ENCODE data around the gene SENP8.

The SENP8 gene

GRCh38 chr15:72113347-72114031 is 4.7 kb upstream of the SENP8 start:
- no peak for FAIRE-seq

DNA sequence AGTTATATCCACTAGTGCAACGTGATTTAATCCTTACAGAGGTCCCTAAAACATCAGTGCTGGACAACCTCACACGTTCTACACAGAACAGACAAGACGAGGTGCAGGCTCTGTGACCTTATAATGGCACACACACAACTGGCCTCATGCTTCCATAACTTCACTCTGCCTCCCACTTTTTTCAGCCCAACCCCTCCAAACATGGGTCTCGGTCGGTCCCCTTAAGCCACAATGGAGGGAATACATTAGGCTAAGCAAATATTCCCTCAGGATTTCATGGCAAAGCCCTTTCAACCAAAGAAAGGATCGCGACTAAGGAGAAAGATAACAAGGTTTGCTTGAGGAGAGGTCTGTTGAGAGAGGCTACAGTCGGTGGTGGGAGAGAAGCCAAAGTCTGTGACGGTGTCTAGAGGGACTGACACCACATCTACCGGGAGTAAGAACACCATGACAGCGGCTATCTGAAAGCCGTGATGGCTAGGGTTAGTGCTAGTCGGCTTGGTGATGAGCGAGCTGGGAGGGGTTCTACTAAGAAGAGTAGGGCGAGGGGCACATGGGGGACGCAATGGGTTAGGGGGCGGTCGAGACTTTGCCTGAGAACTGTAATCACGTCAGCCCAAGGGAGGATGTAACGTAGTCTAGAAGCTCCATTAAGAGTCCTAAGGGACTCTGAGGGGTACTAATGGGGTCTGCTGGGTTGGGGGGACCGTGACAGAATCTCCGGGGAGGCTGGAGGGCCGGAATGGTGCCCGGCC is 1.3 kb upstream of the SENP8 start:
- FAIRE-seq = no peak

- no peak for FAIRE-seq
Observed at GRCh38 chr15:72117486-72118016, 652 bp upstream of the SENP8 start.

- no peak for FAIRE-seq
Observed at GRCh38 chr15:72124218-72124617, 6.0 kb downstream of the SENP8 start.

DNA sequence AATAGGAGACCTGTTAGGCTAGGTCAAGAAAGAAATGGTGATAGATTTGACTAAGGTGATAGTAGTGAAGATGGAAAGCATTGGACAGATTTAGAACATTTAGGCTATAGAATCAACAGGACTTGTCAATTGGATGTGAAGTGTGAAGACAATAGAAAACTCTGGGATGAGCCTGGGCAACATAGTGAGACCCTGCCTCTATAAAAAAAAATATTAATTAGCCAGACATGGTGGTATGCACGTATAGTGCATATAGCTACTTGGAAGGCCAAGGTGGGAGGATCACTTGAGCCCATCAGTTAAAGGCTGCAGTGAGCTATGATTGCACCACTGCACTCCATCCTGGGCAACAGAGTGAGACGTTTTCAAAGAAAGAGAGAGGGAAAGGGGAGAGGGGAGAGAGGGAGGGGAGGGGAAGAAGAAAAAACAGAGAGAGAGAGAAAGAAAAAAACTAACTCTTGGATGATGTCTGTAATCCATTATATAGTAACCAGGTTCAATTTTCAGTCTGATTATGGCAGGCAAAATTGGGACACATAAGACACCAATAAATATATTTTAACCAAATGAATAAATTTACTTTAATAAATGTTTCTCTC is 9.6 kb downstream of the SENP8 start:
- FAIRE-seq = no peak

GRCh38 chr15:72128359-72128758 is 10.2 kb downstream of the SENP8 start:
- FAIRE-seq = no peak

- no peak for FAIRE-seq
Observed at GRCh38 chr15:72130272-72130671, 12.1 kb downstream of the SENP8 start.

GRCh38 chr15:72131922-72132321 is 13.7 kb downstream of the SENP8 start:
- FAIRE-seq = no peak

DNA sequence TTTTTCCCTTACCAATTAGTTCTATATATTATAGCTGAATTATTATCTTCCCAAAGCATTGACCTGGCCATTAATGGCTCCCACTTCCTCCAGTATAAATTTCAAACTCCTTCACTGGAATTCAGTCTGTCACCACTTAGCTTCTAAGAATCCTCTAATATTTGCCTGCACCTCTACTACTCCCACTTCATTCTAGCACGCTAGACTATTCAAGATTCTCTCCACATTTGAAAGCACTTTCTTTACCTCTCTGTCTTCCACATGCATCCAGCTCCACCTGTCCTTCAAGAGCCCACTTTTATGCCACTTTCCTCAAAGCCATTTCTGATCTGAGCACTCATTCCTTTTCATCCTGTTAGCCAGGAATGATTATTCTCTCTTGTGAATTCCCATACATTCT is 15.0 kb downstream of the SENP8 start:
- no peak for FAIRE-seq

- no peak for FAIRE-seq
Observed at GRCh38 chr15:72135719-72136118, 17.5 kb downstream of the SENP8 start.

- FAIRE-seq = no peak
Observed at GRCh38 chr15:72136170-72137051, 18.2 kb downstream of the SENP8 start.

DNA sequence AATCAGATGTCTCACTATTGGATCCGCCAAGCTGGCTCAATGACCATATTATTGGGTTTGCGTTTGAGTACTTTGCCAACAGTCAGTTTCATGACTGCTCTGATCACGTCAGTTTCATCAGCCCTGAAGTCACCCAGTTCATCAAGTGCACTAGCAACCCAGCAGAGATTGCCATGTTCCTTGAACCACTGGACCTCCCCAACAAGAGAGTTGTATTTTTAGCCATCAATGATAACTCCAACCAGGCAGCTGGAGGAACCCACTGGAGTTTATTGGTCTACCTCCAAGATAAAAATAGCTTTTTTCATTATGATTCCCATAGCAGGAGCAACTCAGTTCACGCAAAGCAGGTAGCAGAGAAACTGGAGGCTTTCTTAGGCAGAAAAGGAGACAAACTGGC is 21.5 kb downstream of the SENP8 start:
- FAIRE-seq = no peak

DNA sequence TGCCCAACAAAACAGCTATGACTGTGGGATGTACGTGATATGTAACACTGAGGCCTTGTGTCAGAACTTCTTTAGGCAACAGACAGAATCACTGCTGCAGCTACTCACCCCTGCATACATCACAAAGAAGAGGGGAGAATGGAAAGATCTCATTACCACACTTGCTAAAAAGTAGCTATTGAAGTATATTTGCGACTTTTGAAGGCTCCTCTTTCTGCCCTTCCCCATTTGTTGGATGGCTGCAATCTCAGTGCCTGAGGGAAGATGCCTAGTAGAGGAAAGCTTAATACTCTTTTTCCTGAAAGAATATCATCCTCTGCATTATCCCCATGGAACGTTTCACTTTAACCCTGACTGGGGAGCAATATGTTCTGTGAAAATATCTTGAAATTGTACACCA is 21.9 kb downstream of the SENP8 start:
- FAIRE-seq = no peak

DNA sequence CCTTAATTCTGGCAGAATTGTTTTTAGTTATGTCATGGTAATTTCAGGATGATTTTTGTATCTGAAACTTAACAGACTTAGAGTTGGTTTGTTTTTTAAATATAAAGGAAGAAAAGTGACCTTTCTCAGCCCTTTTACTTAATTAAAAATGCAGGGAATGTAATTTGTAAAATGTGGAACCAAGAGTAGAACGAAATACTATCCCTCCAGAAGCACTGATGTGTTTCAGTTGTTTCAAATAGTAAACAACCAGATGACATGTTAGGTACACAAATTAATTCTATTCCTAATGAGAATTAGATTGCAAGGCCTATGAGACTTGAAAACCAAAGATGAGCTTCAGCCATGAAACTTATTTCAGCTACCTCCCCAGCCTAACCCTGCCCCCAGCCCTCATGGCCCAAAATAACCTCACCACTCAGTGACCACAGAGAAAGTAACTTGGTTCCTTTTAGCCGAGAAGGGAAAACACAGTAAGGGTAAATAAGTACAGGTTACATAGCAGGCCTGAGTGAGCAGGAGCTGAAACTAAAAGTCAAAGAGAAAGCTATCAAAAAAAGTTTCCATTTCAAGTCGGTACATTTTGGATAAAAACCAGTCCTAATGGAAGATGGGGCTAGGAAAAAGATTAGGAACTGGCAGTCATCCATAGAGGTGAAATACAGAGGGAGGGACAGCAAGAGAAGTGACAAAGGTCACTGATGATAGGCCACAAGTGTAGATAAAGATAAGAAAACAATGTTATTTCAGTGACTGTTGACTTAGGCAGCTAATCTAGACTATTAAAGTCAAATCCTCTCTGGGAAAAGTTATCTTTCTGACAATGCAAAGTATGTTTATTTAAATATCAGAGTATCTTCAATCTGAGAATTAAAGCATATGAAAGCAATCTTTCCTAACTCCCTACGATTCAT is 23.2 kb downstream of the SENP8 start:
- FAIRE-seq = no peak

GRCh38 chr15:72146221-72146620 is 28.0 kb downstream of the SENP8 start:
- no peak for FAIRE-seq

GRCh38 chr15:72146934-72147333 is 28.7 kb downstream of the SENP8 start:
- no peak for FAIRE-seq

DNA sequence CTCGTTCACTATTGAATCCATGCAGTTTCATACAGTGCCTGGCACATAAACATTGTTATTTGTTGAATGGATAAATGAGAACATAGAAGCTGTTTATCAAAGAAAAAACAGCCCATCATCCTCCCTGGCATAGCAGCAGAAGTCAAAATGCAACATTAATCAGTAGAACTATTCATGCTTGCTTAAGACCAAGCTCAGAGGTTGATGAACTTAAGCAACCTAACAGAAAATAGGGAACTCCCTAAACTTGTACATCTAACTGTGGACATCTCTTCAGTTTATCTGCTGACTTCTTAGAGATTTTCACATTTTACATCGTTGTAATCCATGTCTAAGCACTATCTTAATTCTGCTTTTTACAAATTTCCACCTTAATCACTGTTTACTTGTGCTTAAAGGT is 29.2 kb downstream of the SENP8 start:
- FAIRE-seq = no peak

DNA sequence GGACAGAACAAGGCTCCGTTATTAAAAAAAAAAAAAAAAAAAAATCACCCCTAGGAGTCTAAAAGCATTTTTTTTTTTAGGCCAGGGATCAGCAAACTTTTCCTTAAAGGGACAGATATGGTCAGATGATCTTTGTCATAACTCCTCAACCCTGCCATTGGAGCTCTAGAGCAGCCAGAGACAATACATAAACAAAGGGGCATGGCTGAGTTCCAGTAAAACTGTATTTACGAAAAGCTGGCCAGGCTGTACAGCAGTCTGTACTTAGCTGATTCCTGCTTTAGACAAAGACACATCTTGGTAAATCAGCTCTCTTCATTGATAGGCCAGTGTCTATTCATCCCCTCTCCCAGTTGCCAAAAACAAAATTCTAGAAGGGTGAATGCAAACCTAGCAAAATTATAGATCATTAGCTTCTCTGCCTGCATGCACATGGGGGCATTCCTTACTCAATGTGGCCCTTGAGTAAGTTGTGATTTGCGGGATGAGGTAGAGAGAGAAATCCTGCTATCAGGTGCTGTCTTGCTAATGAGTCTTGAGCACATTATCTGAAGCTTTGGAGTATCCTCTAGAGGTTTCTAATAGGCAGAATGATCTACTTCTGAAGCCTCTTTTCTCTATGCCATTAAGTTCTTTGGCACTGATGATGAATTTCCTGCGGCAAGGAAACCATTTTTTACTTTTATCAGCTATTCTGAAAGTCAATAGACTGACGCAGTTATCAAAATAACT is 35.2 kb downstream of the SENP8 start:
- FAIRE-seq = no peak

- FAIRE-seq = no peak
Observed at GRCh38 chr15:72154316-72154715, 36.1 kb downstream of the SENP8 start.

GRCh38 chr15:72155003-72155621 is 36.9 kb downstream of the SENP8 start:
- FAIRE-seq = no peak
